ENCODE results near the gene STMP1.
"Not testable (repeated sequence)": the region's sequence is repeated elsewhere in the genome, so short reads cannot be mapped to it uniquely, and the experiment has no call there.

Gene STMP1

GRCh38 chr7:135662373-135663114 lies at the start of gene STMP1:
STMP1 (plus strand) TSS chr7:135662514.
- DNase-seq (ENCODE audit: low read depth in 2 of 2): peak; percentile 87 to 90

GRCh38 chr7:135616136-135616535 lies 46.2 kb upstream of the STMP1 start:
- no peak for DNase-seq (ENCODE audit: low read depth in 2 of 2)

GRCh38 chr7:135617781-135618180 lies 44.5 kb upstream of the STMP1 start:
- DNase-seq (ENCODE audit: low read depth in 2 of 2): no peak

GRCh38 chr7:135618510-135618909 lies 43.8 kb upstream of the STMP1 start:
- DNase-seq (ENCODE audit: low read depth in 2 of 2): no peak

- no peak for DNase-seq (ENCODE audit: low read depth in 2 of 2)
These were observed 41.9 kb upstream of the STMP1 start for GRCh38 chr7:135620447-135620846.

- DNase-seq (ENCODE audit: low read depth in 2 of 2): peak; percentile 72 to 76
These were observed 41.1 kb upstream of the STMP1 start for GRCh38 chr7:135620980-135621850.

- DNase-seq (ENCODE audit: low read depth in 2 of 2): no peak
These were observed 28.0 kb upstream of the STMP1 start for GRCh38 chr7:135634191-135634878.

GRCh38 chr7:135639690-135640089 lies 22.6 kb upstream of the STMP1 start:
- DNase-seq (ENCODE audit: low read depth in 2 of 2): not testable (repeated sequence)

- DNase-seq (ENCODE audit: low read depth in 2 of 2): no peak
These were observed 18.2 kb upstream of the STMP1 start for GRCh38 chr7:135644154-135644553.

GRCh38 chr7:135644729-135645128 lies 17.6 kb upstream of the STMP1 start:
- no peak for DNase-seq (ENCODE audit: low read depth in 2 of 2)

- DNase-seq (ENCODE audit: low read depth in 2 of 2): no peak
These were observed 16.9 kb upstream of the STMP1 start for GRCh38 chr7:135645296-135645904.

- no peak for DNase-seq (ENCODE audit: low read depth in 2 of 2)
These were observed 14.6 kb upstream of the STMP1 start for GRCh38 chr7:135647755-135648154.

- DNase-seq (ENCODE audit: low read depth in 2 of 2): no peak
These were observed 14.1 kb upstream of the STMP1 start for GRCh38 chr7:135648235-135648634.

GRCh38 chr7:135650831-135651573 lies 11.3 kb upstream of the STMP1 start:
- peak; percentile 70 to 74 for DNase-seq (ENCODE audit: low read depth in 2 of 2)

- DNase-seq (ENCODE audit: low read depth in 2 of 2): no peak
These were observed 8.8 kb upstream of the STMP1 start for GRCh38 chr7:135653340-135654080.

- no peak for DNase-seq (ENCODE audit: low read depth in 2 of 2)
These were observed 3.8 kb upstream of the STMP1 start for GRCh38 chr7:135658564-135658963.

- DNase-seq (ENCODE audit: low read depth in 2 of 2): no peak
These were observed 3.0 kb upstream of the STMP1 start for GRCh38 chr7:135659159-135659846.

GRCh38 chr7:135661311-135662122 lies 797 bp upstream of the STMP1 start:
- DNase-seq (ENCODE audit: low read depth in 2 of 2): no peak

GRCh38 chr7:135662123-135662372 lies 266 bp upstream of the STMP1 start:
- no peak for DNase-seq (ENCODE audit: low read depth in 2 of 2)

Data from fibroblast of skin of left quadriceps (primary cell).